Posterior cingulate gyrus (tissue), 11 donors: ENCODE results near the gene KLHL18.
A peak's percentile ranks its signal among the peaks of the same experiment; 100 is the strongest.
"Not testable (repeated sequence)": the region's sequence is repeated elsewhere in the genome, so short reads cannot be mapped to it uniquely, and the experiment has no call there.

Source experiments
- DNase-seq, 10 donors: peaks; one replicate each; pipeline versions ENCODE4 v3.0.0 to v3.0.0-alpha.2; 2020 to 2021; ENCODE audit warnings: mixed read lengths in 3 of 10
- intact Hi-C: fragments of 100-400 bp; cut with DNase I; formaldehyde crosslinking; loops from one replicate; pipeline ENCODE4 v1.15.1; 2023

Gene KLHL18

DNA sequence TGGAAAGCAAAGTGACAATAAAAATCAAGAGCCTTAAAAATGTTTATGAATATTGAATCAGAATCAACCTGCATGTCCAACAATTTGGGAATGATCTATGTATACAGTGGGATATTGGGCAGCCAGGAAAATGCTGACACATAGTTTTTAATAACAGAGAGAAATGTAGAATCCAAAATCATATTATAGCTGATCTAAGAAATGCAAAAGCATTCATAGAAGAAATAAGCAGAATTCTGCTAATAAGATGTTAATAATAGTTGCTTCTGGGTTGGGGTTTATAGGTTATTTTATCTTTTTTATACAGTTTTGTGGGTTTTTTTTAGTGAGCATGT is 15.3 kb upstream of the KLHL18 start:
- DNase-seq: no peak
- intact Hi-C loops: no loop called here

DNA sequence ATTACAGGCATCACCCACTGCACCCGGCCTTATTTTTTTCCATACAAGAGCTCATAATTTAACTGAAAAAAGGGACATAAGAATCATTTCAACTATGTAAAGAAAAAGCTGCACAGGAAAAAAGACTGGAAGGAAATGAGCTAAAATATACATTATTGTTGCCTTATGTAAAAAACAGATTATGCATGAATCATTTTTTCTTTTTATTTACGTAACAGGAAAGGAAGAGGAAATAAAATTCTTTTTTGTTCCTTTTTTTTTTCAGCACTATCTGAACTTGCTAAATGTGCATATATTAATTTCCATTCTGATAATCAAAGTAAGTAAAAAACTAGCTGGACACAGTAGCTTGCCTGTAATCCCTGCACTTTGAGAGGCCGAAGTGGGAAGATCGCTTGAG is 12.2 kb upstream of the KLHL18 start:
- DNase-seq: no peak
- intact Hi-C loops: no loop called here

- intact Hi-C loops: no loop called here
- no peak for DNase-seq
Measured at GRCh38 chr3:47273564-47273963, 9.2 kb upstream of the KLHL18 start.

- DNase-seq: no peak
- intact Hi-C loops: loop anchor here (5.0 kb wide), 1 partner anchor 257 kb away; no protein-coding TSS in a partner anchor
Measured at GRCh38 chr3:47274652-47275051, 8.1 kb upstream of the KLHL18 start.

GRCh38 chr3:47276558-47276957 is 6.2 kb upstream of the KLHL18 start:
- DNase-seq: no peak
- intact Hi-C loops: loop anchor here (5.0 kb wide), 1 partner anchor 259 kb away; no protein-coding TSS in a partner anchor

DNA sequence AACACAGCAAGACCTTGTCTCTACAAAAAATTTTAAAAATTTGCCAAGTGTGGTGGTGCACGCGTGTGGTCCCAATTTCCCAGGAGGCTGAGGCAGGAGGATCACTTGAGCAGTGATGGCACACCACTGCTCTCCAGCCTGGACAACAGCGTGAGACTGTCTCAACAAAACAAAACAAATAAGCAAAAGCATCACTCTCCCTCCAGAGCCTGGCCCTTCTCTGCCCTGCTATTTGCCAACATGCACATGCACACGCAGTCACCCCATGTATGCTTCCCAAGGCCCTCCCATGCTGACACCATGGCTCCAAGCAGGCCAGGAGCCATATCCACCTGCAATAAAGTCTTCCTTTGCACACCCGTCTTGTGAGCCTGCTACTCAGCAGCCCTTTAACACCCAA is 2.2 kb upstream of the KLHL18 start:
- DNase-seq: no peak
- intact Hi-C loops: loop anchor here (5.0 to 10.0 kb wide), 2 partner anchors 104 to 303 kb away; partner anchors contain the start of genes CCDC12, NBEAL2 and PTPN23

DNA sequence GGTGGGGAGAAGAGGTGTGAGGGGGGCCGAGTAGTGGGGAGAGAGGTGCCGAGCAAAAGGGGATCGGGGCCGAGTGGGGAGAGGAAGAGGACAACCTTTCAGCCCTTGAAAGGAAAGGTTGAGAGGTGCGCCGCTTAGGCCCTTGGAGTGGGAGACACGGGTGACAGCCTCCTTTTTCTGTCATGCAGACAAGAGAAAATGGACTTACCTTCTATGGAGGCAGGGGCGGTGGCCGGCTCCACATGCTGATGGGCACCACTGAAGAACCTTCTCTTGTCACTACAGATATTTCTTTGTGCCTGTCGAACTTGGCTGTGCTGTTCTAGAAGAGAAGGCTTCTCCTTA is 421 bp downstream of the KLHL18 start:
- intact Hi-C loops: loop anchor here (5.0 to 10.0 kb wide), 2 partner anchors 102 to 306 kb away; partner anchors contain the start of genes CCDC12, NBEAL2 and PTPN23
- DNase-seq: peak in 4 of 10 donors; percentile 16 to 85 (median 47)

DNA sequence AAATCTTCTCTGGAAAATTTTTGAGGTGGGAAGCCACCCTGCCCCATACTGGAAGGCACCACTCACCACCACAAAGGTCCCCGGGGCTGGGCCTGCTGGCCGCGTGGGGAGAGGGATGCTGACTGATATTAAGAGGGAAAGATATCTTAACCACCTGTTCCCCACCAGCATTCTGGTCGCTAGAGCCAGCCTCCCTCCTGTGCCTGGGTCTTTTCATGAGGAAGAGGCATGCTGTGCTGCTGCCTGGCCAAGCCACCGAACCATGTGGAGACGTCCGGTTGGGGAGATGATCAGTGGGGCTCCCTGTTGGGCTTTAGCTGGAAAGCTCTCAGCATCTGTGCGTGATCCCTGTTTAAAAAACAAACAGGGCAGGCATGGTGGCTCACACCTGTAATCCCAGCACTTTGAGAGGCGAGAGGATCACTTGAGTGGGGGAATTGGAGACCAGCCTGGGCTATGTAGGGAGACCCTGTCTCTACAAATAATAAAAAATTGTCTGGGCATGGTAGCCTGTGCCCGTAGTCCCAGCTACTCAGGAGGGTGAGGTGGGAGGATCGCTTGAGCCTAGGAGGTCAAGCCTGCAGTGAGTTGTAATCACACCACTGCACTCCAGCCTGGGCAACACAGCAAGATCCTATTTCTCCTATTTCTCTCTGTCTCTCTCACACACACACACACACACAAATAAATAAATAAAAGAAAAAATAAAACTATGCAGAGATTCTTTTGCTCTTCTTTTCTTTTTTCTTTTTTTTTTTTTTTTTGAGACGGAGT is 1.0 kb downstream of the KLHL18 start:
- no peak for DNase-seq
- intact Hi-C loops: loop anchor here (5.0 to 10.0 kb wide), 2 partner anchors 101 to 306 kb away; partner anchors contain the start of genes CCDC12, NBEAL2 and PTPN23

GRCh38 chr3:47288966-47289910 is 6.5 kb downstream of the KLHL18 start:
- intact Hi-C loops: loop anchor here (10.0 kb wide), 1 partner anchor 96 kb away; the partner anchor contains the start of gene PTPN23
- DNase-seq: no peak

GRCh38 chr3:47291158-47291753 is 8.5 kb downstream of the KLHL18 start:
- DNase-seq: no peak
- intact Hi-C loops: no loop called here

GRCh38 chr3:47291754-47292420 is 9.1 kb downstream of the KLHL18 start:
- DNase-seq, intact Hi-C loops: not testable (repeated sequence)

DNA sequence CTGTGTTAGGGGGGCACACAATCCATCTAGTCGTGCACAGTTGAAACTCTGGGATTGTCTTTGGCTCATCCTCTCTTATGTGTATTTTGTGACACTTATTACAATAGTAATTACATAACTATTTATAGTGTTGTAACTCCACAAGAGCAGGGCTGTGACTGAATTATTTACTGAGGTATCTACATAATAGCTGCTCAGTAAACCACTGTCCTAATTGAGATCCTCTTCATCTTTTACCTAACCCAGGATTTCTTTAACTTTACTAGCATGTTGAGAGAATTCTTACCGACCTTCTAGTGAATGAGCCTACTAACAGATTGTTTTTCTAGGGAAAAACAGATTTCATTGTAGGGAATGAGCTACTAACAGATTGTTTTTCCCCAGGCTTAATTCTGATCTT is 11.1 kb downstream of the KLHL18 start:
- intact Hi-C loops: no loop called here
- no peak for DNase-seq

- intact Hi-C loops: no loop called here
- no peak for DNase-seq
Measured at GRCh38 chr3:47294392-47294791, 11.6 kb downstream of the KLHL18 start.

- intact Hi-C loops: no loop called here
- no peak for DNase-seq
Measured at GRCh38 chr3:47295322-47295721, 12.6 kb downstream of the KLHL18 start.

GRCh38 chr3:47295976-47296375 is 13.2 kb downstream of the KLHL18 start:
- intact Hi-C loops: no loop called here
- no peak for DNase-seq

DNA sequence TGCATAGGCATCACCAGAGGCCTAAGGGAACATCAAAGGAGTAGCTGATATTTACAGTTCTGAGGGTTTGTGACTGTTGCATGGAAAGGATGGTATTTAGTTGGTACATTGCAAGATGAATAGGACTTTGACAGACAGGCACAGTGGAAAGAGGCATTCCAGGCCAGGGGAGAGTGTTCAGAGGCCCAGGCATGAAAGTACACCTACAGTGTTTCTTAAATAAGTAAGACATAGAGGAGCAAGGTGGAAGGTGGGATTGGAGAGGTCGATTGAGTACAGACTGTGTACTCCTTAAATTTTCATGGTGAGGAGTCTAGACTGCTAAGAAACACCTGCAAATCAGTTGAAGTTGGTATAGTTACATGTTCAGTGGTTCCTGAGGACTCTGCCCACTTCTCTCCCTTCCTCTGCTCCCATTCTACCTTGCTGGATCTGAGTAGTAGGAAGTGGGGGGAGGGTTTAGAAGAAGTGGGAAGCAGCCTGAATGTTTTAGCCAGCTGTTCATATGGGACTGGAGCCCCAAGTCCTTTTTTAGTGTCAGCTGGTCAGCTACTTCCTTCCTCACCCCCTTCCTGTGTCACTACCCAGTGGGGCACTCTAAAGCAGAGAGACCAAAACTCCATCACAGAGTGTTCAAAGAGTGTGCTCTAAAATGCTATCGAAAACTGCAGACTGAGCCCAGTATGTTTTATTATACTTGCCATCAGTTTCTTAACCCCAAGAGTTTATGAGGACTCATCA is 14.0 kb downstream of the KLHL18 start:
- intact Hi-C loops: no loop called here
- DNase-seq: no peak

GRCh38 chr3:47298439-47298838 is 15.7 kb downstream of the KLHL18 start:
- intact Hi-C loops: no loop called here
- no peak for DNase-seq

- DNase-seq: no peak
- intact Hi-C loops: no loop called here
Measured at GRCh38 chr3:47299381-47300318, 16.9 kb downstream of the KLHL18 start.

GRCh38 chr3:47301456-47301855 is 18.7 kb downstream of the KLHL18 start:
- intact Hi-C loops: no loop called here
- no peak for DNase-seq
